PC-3 (cell line): Measurements from ENCODE around the gene MIB2. TPM values are rescaled to one million over a fixed set of nuclear protein-coding genes. Genes with fewer than 3 reads are reported as not detected.

ENCODE experiments used
- ATAC-seq: fragments of 200-7000 bp; cut with Tn5 transposase; 2 replicates; pipeline ENCODE4 v1.9.1; 2020; ENCODE audit warnings: mild to moderate bottlenecking, moderate library complexity
- BruUV-seq: library from RNA; stranded (reverse); fragments of 400-500 nt; replicated peaks from 2 replicates; lab custom pipeline; 2021; lab: Mats Ljungman, UMichigan
- CTCF ChIA-PET: fragments of 300-600 bp; sonication (Branson Sonifier 250); formaldehyde crosslinking; loops from one replicate; lab custom pipeline; 2022; ENCODE audit warnings: antibody characterized with exemption; lab: Charles Lee
- POLR2A ChIA-PET: fragments of 300-600 bp; sonication (Branson Sonifier 250); formaldehyde crosslinking; loops from one replicate; lab custom pipeline; 2022; ENCODE audit warnings: antibody characterized with exemption; ENCODE audit not compliant: unreplicated experiment; lab: Charles Lee
- DNase-seq: peaks from one replicate; pipeline ENCODE4 v3.0.0-alpha.2; 2015
- H2AFZ ChIP-seq: fragments of 300-600 bp; sonication (generic); 2 replicates; pipeline ENCODE4 v1.6.0; 2016; ENCODE audit warnings: antibody characterized with exemption, low read length
- H3F3A ChIP-seq: fragments of 300-600 bp; sonication (generic); one replicate; pipeline ENCODE4 v1.6.0; 2017; ENCODE audit warnings: antibody characterized with exemption, low read length, control low read depth, mild to moderate bottlenecking; ENCODE audit not compliant: unreplicated experiment
- H3K27ac ChIP-seq: fragments of 300-600 bp; sonication (generic); 2 replicates; pipeline ENCODE4 v1.5.1; 2016; ENCODE audit warnings: mild to moderate bottlenecking, low read length
- H3K27me3 ChIP-seq: fragments of 300-600 bp; sonication (generic); 2 replicates; pipeline ENCODE4 v1.6.1; 2016; ENCODE audit warnings: low read length, mixed read lengths
- H3K36me3 ChIP-seq: fragments of 300-600 bp; sonication (generic); 2 replicates; pipeline ENCODE4 v1.6.1; 2016; ENCODE audit warnings: low read depth, mixed run types, low read length, mixed read lengths
- H3K4me1 ChIP-seq: fragments of 300-600 bp; sonication (generic); 2 replicates; pipeline ENCODE4 v1.5.1; 2016; ENCODE audit warnings: low read length; ENCODE audit not compliant: insufficient read depth
- H3K4me2 ChIP-seq: fragments of 300-600 bp; sonication (generic); 2 replicates; pipeline ENCODE4 v1.6.0; 2016; ENCODE audit warnings: low read length
- H3K4me3 ChIP-seq: fragments of 300-600 bp; sonication (generic); 2 replicates; pipeline ENCODE4 v1.5.1; 2016; ENCODE audit warnings: mild to moderate bottlenecking, low read length, mixed read lengths
- H3K79me2 ChIP-seq: fragments of 300-600 bp; sonication (generic); 2 replicates; pipeline ENCODE4 v1.6.1; 2017; ENCODE audit warnings: low read length, mixed read lengths
- H3K9ac ChIP-seq: fragments of 300-600 bp; sonication (generic); 2 replicates; pipeline ENCODE4 v1.6.0; 2016; ENCODE audit warnings: mild to moderate bottlenecking, low read length
- H3K9me2 ChIP-seq: fragments of 300-600 bp; sonication (generic); replicated peaks from 2 replicates; pipeline ENCODE4 v1.6.1; 2016; ENCODE audit warnings: mixed run types, low read length, mixed read lengths
- H3K9me3 ChIP-seq: fragments of 300-600 bp; sonication (generic); 2 replicates; pipeline ENCODE4 v1.6.1; 2016; ENCODE audit warnings: low read length, mixed read lengths
- H4K20me1 ChIP-seq: fragments of 300-600 bp; sonication (generic); 2 replicates; pipeline ENCODE4 v1.6.1; 2016; ENCODE audit warnings: low read length, mixed read lengths
- EZH2 ChIP-seq: fragments of 300-600 bp; sonication (generic); IDR thresholded peaks from one replicate; pipeline ENCODE4 v1.6.1; 2017; ENCODE audit warnings: antibody characterized with exemption, mild to moderate bottlenecking, low read length; ENCODE audit not compliant: unreplicated experiment
- EZH2phosphoT487 ChIP-seq: fragments of 300-600 bp; sonication (generic); IDR thresholded peaks from 2 replicates; pipeline ENCODE4 v1.6.1; 2018; ENCODE audit warnings: mild to moderate bottlenecking, antibody characterized with exemption, low read length, borderline replicate concordance
- intact Hi-C: fragments of 100-400 bp; cut with micrococcal nuclease; formaldehyde crosslinking; loops from 2 replicates; pipeline ENCODE4 v1.9.0; 2023
- total RNA-seq: library from RNA; depleted of rRNA; stranded (reverse); fragments of >200 nt; gene quantifications from 2 replicates; pipeline ENCODE4 v1.2.3, GENCODE V29; 2014
- TF ChIP-seq, protein P1 (sequence below): fragments of 300-600 bp; sonication (generic); conservative IDR thresholded peaks from 2 replicates; pipeline ENCODE4 v1.5.1; 2017; ENCODE audit warnings: antibody characterized with exemption, low read depth, mild to moderate bottlenecking, low read length

The MIB2 gene
- total RNA-seq, 1 experiment from 2014 or later = 164 TPM

DNA sequence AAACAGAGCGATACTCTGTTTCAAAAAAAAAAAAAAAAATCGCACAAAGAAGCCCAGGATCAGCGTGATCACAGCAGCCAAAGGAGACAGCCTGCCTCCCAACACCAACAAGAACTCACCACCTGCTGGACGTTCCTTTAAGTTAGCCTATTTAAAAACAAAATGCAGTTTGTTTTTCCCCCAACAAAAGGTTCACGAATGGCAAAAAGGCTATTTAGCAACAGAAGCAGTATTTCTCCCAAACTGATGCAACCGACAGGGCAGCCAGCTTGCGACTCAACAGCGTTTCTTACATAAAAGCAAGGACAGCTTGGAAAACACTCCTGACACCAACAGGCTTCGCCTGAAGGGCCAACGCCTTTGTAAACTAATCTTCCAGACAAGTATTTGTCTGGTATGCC lies 47.4 kb upstream of the MIB2 start:
- TF ChIP-seq EZH2phosphoT487 (no peak), EZH2 (no peak)
- TF ChIP-seq, protein P1, sequence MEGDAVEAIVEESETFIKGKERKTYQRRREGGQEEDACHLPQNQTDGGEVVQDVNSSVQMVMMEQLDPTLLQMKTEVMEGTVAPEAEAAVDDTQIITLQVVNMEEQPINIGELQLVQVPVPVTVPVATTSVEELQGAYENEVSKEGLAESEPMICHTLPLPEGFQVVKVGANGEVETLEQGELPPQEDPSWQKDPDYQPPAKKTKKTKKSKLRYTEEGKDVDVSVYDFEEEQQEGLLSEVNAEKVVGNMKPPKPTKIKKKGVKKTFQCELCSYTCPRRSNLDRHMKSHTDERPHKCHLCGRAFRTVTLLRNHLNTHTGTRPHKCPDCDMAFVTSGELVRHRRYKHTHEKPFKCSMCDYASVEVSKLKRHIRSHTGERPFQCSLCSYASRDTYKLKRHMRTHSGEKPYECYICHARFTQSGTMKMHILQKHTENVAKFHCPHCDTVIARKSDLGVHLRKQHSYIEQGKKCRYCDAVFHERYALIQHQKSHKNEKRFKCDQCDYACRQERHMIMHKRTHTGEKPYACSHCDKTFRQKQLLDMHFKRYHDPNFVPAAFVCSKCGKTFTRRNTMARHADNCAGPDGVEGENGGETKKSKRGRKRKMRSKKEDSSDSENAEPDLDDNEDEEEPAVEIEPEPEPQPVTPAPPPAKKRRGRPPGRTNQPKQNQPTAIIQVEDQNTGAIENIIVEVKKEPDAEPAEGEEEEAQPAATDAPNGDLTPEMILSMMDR = no peak
- H2AFZ ChIP-seq = no peak overlapping the region
- H3K9me2 ChIP-seq = no peaks in the 10 kb centered on the region
- H3K9ac ChIP-seq = no peak overlapping the region
- H3K79me2 ChIP-seq = peaks cover 99% of the 10 kb centered on the region
- intact Hi-C loops = no loop called here
- H3K36me3 ChIP-seq = peaks cover 60% of the 10 kb centered on the region
- no peak for DNase-seq
- ChIA-PET CTCF (no interaction called here), POLR2A (interaction anchor here (0.7 kb wide), 1 partner anchor 310 kb away, joined by 6 read pairs; no protein-coding TSS in a partner anchor)
- H3K4me3 ChIP-seq = no peak overlapping the region
- ATAC-seq = no peak
- peaks cover 69% of the 10 kb centered on the region for H4K20me1 ChIP-seq
- H3F3A ChIP-seq = no peaks in the 10 kb centered on the region
- no peaks in the 10 kb centered on the region for H3K27me3 ChIP-seq
- H3K4me1 ChIP-seq = peaks cover 5% of the 10 kb centered on the region
- no peaks in the 10 kb centered on the region for H3K9me3 ChIP-seq
- no TSS peak for BruUV-seq
- no peak overlapping the region for H3K27ac ChIP-seq
- no peak overlapping the region for H3K4me2 ChIP-seq

DNA sequence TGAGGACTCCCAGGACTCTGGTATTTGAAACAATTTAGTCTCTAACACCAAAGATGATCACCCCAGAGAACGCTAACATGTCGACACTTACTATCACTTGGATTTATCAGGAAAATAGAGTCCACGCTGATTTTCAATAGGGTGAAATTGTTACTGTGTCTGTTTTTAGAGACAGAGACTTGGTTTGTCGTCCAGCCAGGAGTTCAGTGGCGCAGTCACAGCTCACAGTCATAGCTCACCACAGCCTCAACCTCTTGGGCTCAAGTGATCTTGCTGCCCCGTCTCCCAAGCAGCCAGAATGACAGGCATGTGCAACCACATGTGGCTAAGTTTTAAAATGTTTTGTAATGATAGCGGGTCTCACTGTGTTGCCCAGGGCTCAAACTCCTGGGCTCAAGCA lies 46.0 kb upstream of the MIB2 start:
- ChIA-PET CTCF (no interaction called here), POLR2A (no interaction called here)
- peaks cover 8% of the 10 kb centered on the region for H3K4me1 ChIP-seq
- intact Hi-C loops = no loop called here
- H2AFZ ChIP-seq = no peak overlapping the region
- DNase-seq (no peak), ATAC-seq (no peak)
- H3K27ac ChIP-seq = no peak overlapping the region
- H4K20me1 ChIP-seq = peaks cover 57% of the 10 kb centered on the region
- H3K79me2 ChIP-seq = peaks cover 100% of the 10 kb centered on the region
- peaks cover 46% of the 10 kb centered on the region for H3K36me3 ChIP-seq
- H3K9me3 ChIP-seq = no peaks in the 10 kb centered on the region
- no peak overlapping the region for H3K4me2 ChIP-seq
- TF ChIP-seq EZH2 (no peak), EZH2phosphoT487 (no peak)
- TF ChIP-seq, protein P1 = no peak
- BruUV-seq = no TSS peak
- H3K9ac ChIP-seq = no peak overlapping the region
- no peaks in the 10 kb centered on the region for H3F3A ChIP-seq
- H3K27me3 ChIP-seq = no peaks in the 10 kb centered on the region
- no peaks in the 10 kb centered on the region for H3K9me2 ChIP-seq
- H3K4me3 ChIP-seq = no peak overlapping the region

DNA sequence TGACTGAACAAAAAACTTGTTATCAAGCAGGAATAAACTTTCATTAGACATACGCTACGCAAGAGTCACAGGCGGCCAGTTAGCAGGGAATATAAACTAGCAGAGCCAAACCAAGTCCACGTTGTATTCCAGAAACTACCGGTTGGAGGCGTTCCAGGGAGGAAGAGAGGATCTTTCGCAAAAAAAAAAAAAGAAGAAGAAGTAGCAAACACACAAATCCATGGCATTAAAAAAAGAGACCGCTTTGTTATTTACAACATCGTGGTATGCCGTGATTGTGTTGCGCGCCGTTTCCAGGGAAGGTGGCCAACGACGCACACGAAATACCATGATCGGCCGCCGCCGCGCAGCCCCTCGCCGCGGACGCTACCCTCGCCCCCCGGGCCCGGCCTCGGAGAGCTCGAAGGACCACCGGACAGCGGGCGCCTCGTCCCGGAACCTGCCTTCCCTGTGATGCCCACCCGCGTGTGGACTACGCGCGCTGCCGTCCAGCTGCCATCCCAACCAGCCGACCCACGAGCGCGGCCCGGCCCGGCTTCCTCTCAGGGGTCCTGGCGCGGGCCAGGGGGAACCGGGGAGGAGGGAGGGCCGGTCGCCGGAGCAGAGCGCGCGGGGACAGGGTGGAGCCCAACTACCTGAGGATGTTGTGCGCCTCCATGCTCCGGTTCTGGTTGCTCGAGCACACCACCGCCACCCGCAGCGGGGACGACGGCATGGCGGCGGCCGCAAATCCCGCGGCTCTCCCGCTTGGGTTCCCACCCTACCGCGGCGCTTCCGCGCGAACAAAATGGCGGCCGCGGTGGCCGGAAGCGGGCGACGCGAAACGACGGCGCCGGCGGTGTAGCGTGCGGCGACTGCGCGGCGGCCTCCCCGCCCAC lies 41.2 kb upstream of the MIB2 start:
- peaks cover 24% of the 10 kb centered on the region; the same call in 1 of the 2 replicates for H3K36me3 ChIP-seq
- ChIA-PET CTCF (no interaction called here), POLR2A (interaction anchor here (0.6 kb wide), 1 partner anchor 586 kb away, joined by 3 read pairs; no protein-coding TSS in a partner anchor)
- peak overlapping the region; percentile 94 for H3K4me3 ChIP-seq
- DNase-seq (peak; percentile 63), ATAC-seq (peak; percentile 70)
- TF ChIP-seq EZH2phosphoT487 = no peak
- TF ChIP-seq, protein P1 = peak; percentile 53
- no peaks in the 10 kb centered on the region for H3K27me3 ChIP-seq
- no peaks in the 10 kb centered on the region for H3F3A ChIP-seq
- peak overlapping the region; percentile 83 for H3K4me2 ChIP-seq
- intact Hi-C loops = no loop called here
- H3K27ac ChIP-seq = peak overlapping the region; percentile 83
- H3K9me3 ChIP-seq = no peaks in the 10 kb centered on the region
- peaks cover 17% of the 10 kb centered on the region for H3K4me1 ChIP-seq
- BruUV-seq = no TSS peak
- H3K79me2 ChIP-seq = peaks cover 60% of the 10 kb centered on the region
- peaks cover 17% of the 10 kb centered on the region for H4K20me1 ChIP-seq
- peak overlapping the region; percentile 100 for H3K9ac ChIP-seq
- H3K9me2 ChIP-seq = no peaks in the 10 kb centered on the region
- peak overlapping the region; percentile 66 for H2AFZ ChIP-seq
